Measurements from ENCODE around the gene FOSL2. TPM values are rescaled to one million over a fixed set of nuclear protein-coding genes. Genes with fewer than 3 reads are reported as not detected.

FOSL2 gene
- total and polyA plus RNA-seq, 4 donors: 4.5 to 14.2 (median 10.7) TPM

DNA sequence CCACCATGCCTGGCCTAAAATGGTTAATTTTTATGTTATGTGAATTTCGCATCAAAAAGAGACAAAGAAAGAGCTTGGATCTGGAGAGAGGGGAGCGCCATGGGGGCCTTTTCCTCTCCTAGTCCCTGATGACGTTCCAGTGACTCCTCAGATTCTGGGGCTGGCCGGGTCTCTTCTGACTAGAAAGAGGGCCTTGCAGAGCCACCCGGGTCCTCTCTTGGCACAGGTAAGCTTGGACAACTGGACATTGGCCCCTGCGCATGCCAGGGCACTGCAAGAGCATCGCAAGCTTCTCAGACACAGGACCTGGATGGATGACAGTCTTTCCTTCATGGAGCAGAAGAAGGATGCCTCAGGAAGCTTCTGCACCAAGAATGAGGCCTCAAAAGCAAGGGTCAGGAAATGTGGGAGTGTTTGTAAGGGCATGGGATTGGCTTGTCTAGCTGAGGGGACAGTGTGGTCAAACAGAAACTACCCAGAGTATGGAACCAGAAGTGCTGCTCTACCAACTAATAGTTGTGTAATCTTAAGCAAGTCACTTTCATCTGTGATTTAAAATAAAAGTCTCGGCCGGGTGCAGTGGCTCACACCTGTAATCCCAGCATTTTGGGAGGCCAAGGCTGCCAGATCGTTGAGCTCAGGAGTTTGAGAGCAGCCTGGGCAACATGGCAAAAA is 35.2 kb downstream of the FOSL2 start:
- no peak overlapping the region for H3K4me3 ChIP-seq (ENCODE audit: low read depth, low read length)
- peaks cover 7% of the 10 kb centered on the region for H3K4me1 ChIP-seq (ENCODE audit: control insufficient read depth, insufficient read depth, low read length)
- DNase-seq (ENCODE audit: low read depth in 4 of 6, low spot score in 6 of 6): no peak
- H3K27me3 ChIP-seq (ENCODE audit: control insufficient read depth, insufficient read depth, low read length): no peaks in the 10 kb centered on the region
- no peak overlapping the region for H3K27ac ChIP-seq (ENCODE audit: low read depth, low read length)
- no peaks in the 10 kb centered on the region for H3K9me3 ChIP-seq (ENCODE audit: control insufficient read depth, insufficient read depth, low read length)
- WGBS (ENCODE audit: insufficient coverage): 86% methylated on average over 8 of the region's 10 CpGs
- H3K36me3 ChIP-seq (ENCODE audit: control insufficient read depth, insufficient read depth, low read length): no peaks in the 10 kb centered on the region

DNA sequence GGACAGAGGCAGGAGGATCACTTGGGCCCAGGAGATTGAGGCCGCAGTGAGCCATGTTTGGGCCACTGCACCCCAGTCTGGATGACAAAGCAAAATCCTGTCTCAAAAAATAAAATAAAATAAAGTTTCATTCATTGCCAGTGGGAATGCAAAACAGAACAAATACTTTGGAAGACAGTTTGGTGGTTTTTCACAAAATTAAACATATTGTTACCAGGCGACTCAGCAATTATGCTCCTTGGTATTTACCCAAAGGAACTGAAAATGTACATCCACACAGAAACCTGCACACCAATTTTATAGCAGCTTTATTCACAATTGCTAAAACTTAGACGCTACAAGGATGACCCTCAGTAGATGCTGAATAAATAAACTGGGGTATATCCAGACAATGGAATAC is 35.8 kb downstream of the FOSL2 start:
- no peak overlapping the region for H3K4me3 ChIP-seq (ENCODE audit: low read depth, low read length)
- no peaks in the 10 kb centered on the region for H3K27me3 ChIP-seq (ENCODE audit: control insufficient read depth, insufficient read depth, low read length)
- DNase-seq (ENCODE audit: low read depth in 4 of 6, low spot score in 6 of 6): no peak
- no peak overlapping the region for H3K27ac ChIP-seq (ENCODE audit: low read depth, low read length)
- H3K36me3 ChIP-seq (ENCODE audit: control insufficient read depth, insufficient read depth, low read length): no peaks in the 10 kb centered on the region
- H3K4me1 ChIP-seq (ENCODE audit: control insufficient read depth, insufficient read depth, low read length): peaks cover 4% of the 10 kb centered on the region
- H3K9me3 ChIP-seq (ENCODE audit: control insufficient read depth, insufficient read depth, low read length): no peaks in the 10 kb centered on the region
- no CpG with 5 or more reads among the region's 3 CpGs for WGBS (ENCODE audit: insufficient coverage)

- H3K36me3 ChIP-seq (ENCODE audit: control insufficient read depth, insufficient read depth, low read length): no peaks in the 10 kb centered on the region
- no peak overlapping the region for H3K4me3 ChIP-seq (ENCODE audit: low read depth, low read length)
- H3K9me3 ChIP-seq (ENCODE audit: control insufficient read depth, insufficient read depth, low read length): no peaks in the 10 kb centered on the region
- DNase-seq (ENCODE audit: low read depth in 4 of 6, low spot score in 6 of 6): no peak
- H3K27ac ChIP-seq (ENCODE audit: low read depth, low read length): no peak overlapping the region
- WGBS (ENCODE audit: insufficient coverage): 91% methylated on average over 2 of the region's 3 CpGs
- H3K4me1 ChIP-seq (ENCODE audit: control insufficient read depth, insufficient read depth, low read length): no peaks in the 10 kb centered on the region
- no peaks in the 10 kb centered on the region for H3K27me3 ChIP-seq (ENCODE audit: control insufficient read depth, insufficient read depth, low read length)
These were observed 37.1 kb downstream of the FOSL2 start for GRCh38 chr2:28429636-28430376.

GRCh38 chr2:28430377-28430765 is 37.7 kb downstream of the FOSL2 start:
- Histone ChIP-seq H3K4me3 (ENCODE audit: low read depth, low read length) (no peak overlapping the region), H3K27me3 (ENCODE audit: control insufficient read depth, insufficient read depth, low read length) (no peaks in the 10 kb centered on the region), H3K27ac (ENCODE audit: low read depth, low read length) (no peak overlapping the region), H3K4me1 (ENCODE audit: control insufficient read depth, insufficient read depth, low read length) (no peaks in the 10 kb centered on the region), H3K9me3 (ENCODE audit: control insufficient read depth, insufficient read depth, low read length) (no peaks in the 10 kb centered on the region), H3K36me3 (ENCODE audit: control insufficient read depth, insufficient read depth, low read length) (no peaks in the 10 kb centered on the region)
- no peak for DNase-seq (ENCODE audit: low read depth in 4 of 6, low spot score in 6 of 6)
- WGBS (ENCODE audit: insufficient coverage): 80% methylated on average over 5 of the region's 5 CpGs

GRCh38 chr2:28430788-28431418 is 38.2 kb downstream of the FOSL2 start:
- Histone ChIP-seq H3K4me3 (ENCODE audit: low read depth, low read length) (no peak overlapping the region), H3K27ac (ENCODE audit: low read depth, low read length) (no peak overlapping the region), H3K36me3 (ENCODE audit: control insufficient read depth, insufficient read depth, low read length) (no peaks in the 10 kb centered on the region), H3K9me3 (ENCODE audit: control insufficient read depth, insufficient read depth, low read length) (no peaks in the 10 kb centered on the region), H3K27me3 (ENCODE audit: control insufficient read depth, insufficient read depth, low read length) (no peaks in the 10 kb centered on the region), H3K4me1 (ENCODE audit: control insufficient read depth, insufficient read depth, low read length) (no peaks in the 10 kb centered on the region)
- WGBS (ENCODE audit: insufficient coverage): 78% methylated on average over 5 of the region's 6 CpGs
- DNase-seq (ENCODE audit: low read depth in 4 of 6, low spot score in 6 of 6): no peak

GRCh38 chr2:28431741-28432140 is 39.1 kb downstream of the FOSL2 start:
- Histone ChIP-seq H3K27ac (ENCODE audit: low read depth, low read length) (no peak overlapping the region), H3K4me3 (ENCODE audit: low read depth, low read length) (no peak overlapping the region), H3K36me3 (ENCODE audit: control insufficient read depth, insufficient read depth, low read length) (no peaks in the 10 kb centered on the region), H3K4me1 (ENCODE audit: control insufficient read depth, insufficient read depth, low read length) (no peaks in the 10 kb centered on the region), H3K27me3 (ENCODE audit: control insufficient read depth, insufficient read depth, low read length) (no peaks in the 10 kb centered on the region), H3K9me3 (ENCODE audit: control insufficient read depth, insufficient read depth, low read length) (no peaks in the 10 kb centered on the region)
- no peak for DNase-seq (ENCODE audit: low read depth in 4 of 6, low spot score in 6 of 6)
- 98% methylated on average over 3 of the region's 4 CpGs for WGBS (ENCODE audit: insufficient coverage)

- WGBS (ENCODE audit: insufficient coverage): 96% methylated on average over 5 of the region's 8 CpGs
- no peaks in the 10 kb centered on the region for H3K9me3 ChIP-seq (ENCODE audit: control insufficient read depth, insufficient read depth, low read length)
- no peaks in the 10 kb centered on the region for H3K4me1 ChIP-seq (ENCODE audit: control insufficient read depth, insufficient read depth, low read length)
- H3K27me3 ChIP-seq (ENCODE audit: control insufficient read depth, insufficient read depth, low read length): no peaks in the 10 kb centered on the region
- no peak for DNase-seq (ENCODE audit: low read depth in 4 of 6, low spot score in 6 of 6)
- H3K36me3 ChIP-seq (ENCODE audit: control insufficient read depth, insufficient read depth, low read length): no peaks in the 10 kb centered on the region
- no peak overlapping the region for H3K4me3 ChIP-seq (ENCODE audit: low read depth, low read length)
- H3K27ac ChIP-seq (ENCODE audit: low read depth, low read length): no peak overlapping the region
These were observed 39.7 kb downstream of the FOSL2 start for GRCh38 chr2:28432362-28432761.

- Histone ChIP-seq H3K36me3 (ENCODE audit: control insufficient read depth, insufficient read depth, low read length) (no peaks in the 10 kb centered on the region), H3K4me1 (ENCODE audit: control insufficient read depth, insufficient read depth, low read length) (peaks cover 2% of the 10 kb centered on the region), H3K27ac (ENCODE audit: low read depth, low read length) (no peak overlapping the region), H3K27me3 (ENCODE audit: control insufficient read depth, insufficient read depth, low read length) (no peaks in the 10 kb centered on the region), H3K4me3 (ENCODE audit: low read depth, low read length) (no peak overlapping the region), H3K9me3 (ENCODE audit: control insufficient read depth, insufficient read depth, low read length) (no peaks in the 10 kb centered on the region)
- WGBS (ENCODE audit: insufficient coverage): 75% methylated on average over 1 of the region's 2 CpGs
- DNase-seq (ENCODE audit: low read depth in 4 of 6, low spot score in 6 of 6): no peak
These were observed 40.6 kb downstream of the FOSL2 start for GRCh38 chr2:28433215-28433614.

DNA sequence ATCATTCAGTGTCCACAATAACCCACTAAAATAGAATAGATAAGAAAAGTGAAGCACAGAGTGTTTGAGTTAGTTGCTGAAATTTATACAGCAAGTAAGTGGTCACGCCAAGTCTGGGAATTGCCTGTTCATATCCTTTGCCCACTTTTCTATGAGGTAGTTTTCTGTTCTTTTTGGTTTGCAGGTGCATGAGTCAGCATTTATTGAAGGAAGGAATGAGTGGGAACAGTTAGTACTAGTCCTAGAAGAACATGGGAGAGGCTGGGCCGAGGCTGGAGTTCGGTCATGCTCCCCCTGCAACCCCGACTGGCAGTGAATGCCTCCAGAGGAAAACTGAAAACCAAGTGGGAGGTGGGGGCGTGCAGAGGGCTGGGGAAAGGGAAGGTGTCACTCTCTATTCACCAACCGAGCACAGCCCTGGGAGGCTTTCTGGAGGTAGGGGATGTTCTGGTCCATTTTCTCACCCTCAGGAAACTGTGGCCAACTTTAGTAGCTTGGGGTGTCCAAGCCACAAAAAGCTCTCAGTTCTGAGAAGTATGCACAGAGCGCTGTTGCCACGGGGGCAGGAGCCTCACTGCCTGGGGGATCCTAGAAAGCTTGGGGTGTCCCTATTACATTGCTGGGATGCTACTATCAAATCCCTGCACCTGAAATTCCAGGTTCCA is 41.4 kb downstream of the FOSL2 start:
- Histone ChIP-seq H3K27ac (ENCODE audit: low read depth, low read length) (no peak overlapping the region), H3K4me1 (ENCODE audit: control insufficient read depth, insufficient read depth, low read length) (peaks cover 2% of the 10 kb centered on the region), H3K27me3 (ENCODE audit: control insufficient read depth, insufficient read depth, low read length) (no peaks in the 10 kb centered on the region), H3K4me3 (ENCODE audit: low read depth, low read length) (no peak overlapping the region), H3K36me3 (ENCODE audit: control insufficient read depth, insufficient read depth, low read length) (no peaks in the 10 kb centered on the region), H3K9me3 (ENCODE audit: control insufficient read depth, insufficient read depth, low read length) (no peaks in the 10 kb centered on the region)
- no peak for DNase-seq (ENCODE audit: low read depth in 4 of 6, low spot score in 6 of 6)
- WGBS (ENCODE audit: insufficient coverage): 86% methylated on average over 5 of the region's 8 CpGs
